H1 (cell line): ENCODE measurements around the gene SEPTIN2. TPM values are rescaled to one million over a fixed set of nuclear protein-coding genes. Genes with fewer than 3 reads are reported as not detected.

Experiments used
- RXRA ChIP-seq: IDR thresholded peaks from 2 replicates; pipeline ENCODE4 v1.6.1; 2011; ENCODE audit warnings: low read depth, mild to moderate bottlenecking, low read length, moderate library complexity; ENCODE audit not compliant: insufficient read depth
- polyA plus RNA-seq, 7 experiments: library from polyadenylated mRNA; depleted of rRNA in 3 of 7; stranded (reverse) in 5 of 7; unstranded in 2 of 7; fragments of >200 nt in 5 of 7; fragments of 200-250 nt in 2 of 7; gene quantifications; 1 replicate in 5 of 7; 2 replicates in 1 of 7; 4 replicates in 1 of 7; pipeline versions ENCODE4 v1.2.1 to v1.2.3, GENCODE V29; 2011 to 2013; ENCODE audit warnings: missing spikeins in 2 of 7, mixed read lengths in 2 of 7
- total RNA-seq: library from RNA; stranded (reverse); fragmentation: NEBNext Ultra II Directional; extraction: Animal tissue kit (Norgen Biotek cat#: 25700); gene quantifications from 2 replicates; pipeline ENCODE4 v1.2.1, GENCODE V29; 2021

The SEPTIN2 gene
- total and polyA plus RNA-seq, 2 of the 8 experiments (the other 6 are each of a cell fraction or from before 2014, with no cell fraction given) = 392 to 650 TPM

GRCh38 chr2:241272303-241273209 lies 43.2 kb upstream of the SEPTIN2 start (continued):
- TF ChIP-seq RXRA = no peak
